ENCODE data around the gene CNTNAP5.

Gene CNTNAP5

GRCh38 chr2:124309563-124310138 lies 284.6 kb downstream of the CNTNAP5 start:
- no peak for DNase-seq (ENCODE audit: low read depth)
- TF ChIP-seq, protein P1, sequence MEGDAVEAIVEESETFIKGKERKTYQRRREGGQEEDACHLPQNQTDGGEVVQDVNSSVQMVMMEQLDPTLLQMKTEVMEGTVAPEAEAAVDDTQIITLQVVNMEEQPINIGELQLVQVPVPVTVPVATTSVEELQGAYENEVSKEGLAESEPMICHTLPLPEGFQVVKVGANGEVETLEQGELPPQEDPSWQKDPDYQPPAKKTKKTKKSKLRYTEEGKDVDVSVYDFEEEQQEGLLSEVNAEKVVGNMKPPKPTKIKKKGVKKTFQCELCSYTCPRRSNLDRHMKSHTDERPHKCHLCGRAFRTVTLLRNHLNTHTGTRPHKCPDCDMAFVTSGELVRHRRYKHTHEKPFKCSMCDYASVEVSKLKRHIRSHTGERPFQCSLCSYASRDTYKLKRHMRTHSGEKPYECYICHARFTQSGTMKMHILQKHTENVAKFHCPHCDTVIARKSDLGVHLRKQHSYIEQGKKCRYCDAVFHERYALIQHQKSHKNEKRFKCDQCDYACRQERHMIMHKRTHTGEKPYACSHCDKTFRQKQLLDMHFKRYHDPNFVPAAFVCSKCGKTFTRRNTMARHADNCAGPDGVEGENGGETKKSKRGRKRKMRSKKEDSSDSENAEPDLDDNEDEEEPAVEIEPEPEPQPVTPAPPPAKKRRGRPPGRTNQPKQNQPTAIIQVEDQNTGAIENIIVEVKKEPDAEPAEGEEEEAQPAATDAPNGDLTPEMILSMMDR (conservative IDR thresholded peaks at IDR 0.05; ENCODE audit: low read depth, low read length), result no peak
- H3K4me3 ChIP-seq (ENCODE audit: low read depth, low read length), result no peak overlapping the region

GRCh38 chr2:124310671-124311070 lies 285.6 kb downstream of the CNTNAP5 start:
- no peak for DNase-seq (ENCODE audit: low read depth)
- TF ChIP-seq, protein P1 (conservative IDR thresholded peaks at IDR 0.05; ENCODE audit: low read depth, low read length), result no peak
- no peak overlapping the region for H3K4me3 ChIP-seq (ENCODE audit: low read depth, low read length)

GRCh38 chr2:124314084-124314483 lies 289.0 kb downstream of the CNTNAP5 start:
- no peak overlapping the region for H3K4me3 ChIP-seq (ENCODE audit: low read depth, low read length)
- no peak for DNase-seq (ENCODE audit: low read depth)
- TF ChIP-seq, protein P1 (conservative IDR thresholded peaks at IDR 0.05; ENCODE audit: low read depth, low read length), result no peak

DNA sequence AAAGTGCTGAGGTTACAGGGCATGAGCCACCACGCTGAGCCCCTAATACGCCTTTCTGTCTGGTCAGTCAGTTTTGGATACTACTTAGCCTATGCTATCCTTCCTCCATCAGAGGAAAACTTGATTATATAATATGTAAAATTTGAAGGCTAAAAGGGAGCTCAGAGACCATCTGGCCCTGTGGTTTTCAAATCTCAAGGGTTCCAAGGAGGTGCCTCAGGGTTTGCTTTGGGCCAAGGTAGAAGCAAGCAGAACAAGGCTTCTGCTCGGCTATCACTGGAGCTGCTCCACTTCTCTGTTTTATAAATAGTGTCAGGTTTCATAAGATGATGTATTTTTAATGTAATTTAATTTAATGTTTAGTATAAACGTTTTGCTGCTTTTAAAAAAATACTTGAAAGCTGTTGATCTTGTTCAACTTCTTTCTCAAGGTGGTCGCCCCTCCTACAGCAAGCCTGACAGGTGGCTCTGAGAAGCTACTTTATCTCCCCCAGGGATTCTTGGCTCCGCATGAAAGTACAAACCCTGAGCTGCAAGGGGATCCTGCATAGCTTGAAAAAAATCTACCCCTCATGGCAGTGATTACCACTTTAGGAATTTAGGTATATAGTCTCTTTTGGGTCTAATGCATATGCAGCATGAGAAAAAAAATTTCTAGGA lies 290.3 kb downstream of the CNTNAP5 start:
- TF ChIP-seq, protein P1 (conservative IDR thresholded peaks at IDR 0.05; ENCODE audit: low read depth, low read length), result no peak
- no peak overlapping the region for H3K4me3 ChIP-seq (ENCODE audit: low read depth, low read length)
- DNase-seq (ENCODE audit: low read depth), result no peak

- TF ChIP-seq, protein P1 (conservative IDR thresholded peaks at IDR 0.05; ENCODE audit: low read depth, low read length), result no peak
- no peak for DNase-seq (ENCODE audit: low read depth)
- H3K4me3 ChIP-seq (ENCODE audit: low read depth, low read length), result no peak overlapping the region
Measured at GRCh38 chr2:124316133-124316532, 291.0 kb downstream of the CNTNAP5 start.

- DNase-seq (ENCODE audit: low read depth), result no peak
- TF ChIP-seq, protein P1 (conservative IDR thresholded peaks at IDR 0.05; ENCODE audit: low read depth, low read length), result no peak
- no peak overlapping the region for H3K4me3 ChIP-seq (ENCODE audit: low read depth, low read length)
Measured at GRCh38 chr2:124316881-124317605, 292.0 kb downstream of the CNTNAP5 start.
